Measurements from ENCODE around the gene TMEM63C.
A peak's percentile ranks its signal among the peaks of the same experiment; 100 is the strongest.
"Not testable (repeated sequence)": the region's sequence is repeated elsewhere in the genome, so short reads cannot be mapped to it uniquely, and the experiment has no call there.

TMEM63C gene

GRCh38 chr14:77260631-77261030 is 79.0 kb downstream of the TMEM63C start:
- peak; percentile 30 for DNase-seq

- no peak for DNase-seq
Measured at GRCh38 chr14:77264466-77265186, 83.0 kb downstream of the TMEM63C start.

DNA sequence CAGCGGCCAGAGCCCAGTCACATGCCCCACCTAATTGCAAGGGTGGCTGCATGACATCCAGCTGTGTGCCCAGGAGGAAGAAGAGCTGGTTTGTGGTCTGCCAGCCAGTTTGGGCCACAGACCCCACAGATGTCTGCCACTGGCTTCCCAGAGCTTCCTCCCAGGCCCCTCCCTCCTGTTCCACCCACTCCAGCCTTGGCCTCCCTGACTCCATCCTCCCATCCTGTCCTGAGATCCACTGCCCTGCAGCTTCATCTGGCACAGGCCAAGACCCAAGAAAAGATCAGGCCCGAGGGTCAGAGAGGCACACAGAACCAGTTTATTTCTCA is 83.6 kb downstream of the TMEM63C start:
- DNase-seq: no peak

GRCh38 chr14:77265561-77266335 is 84.2 kb downstream of the TMEM63C start:
- no peak for DNase-seq

- no peak for DNase-seq
Measured at GRCh38 chr14:77266336-77266735, 84.7 kb downstream of the TMEM63C start.

DNA sequence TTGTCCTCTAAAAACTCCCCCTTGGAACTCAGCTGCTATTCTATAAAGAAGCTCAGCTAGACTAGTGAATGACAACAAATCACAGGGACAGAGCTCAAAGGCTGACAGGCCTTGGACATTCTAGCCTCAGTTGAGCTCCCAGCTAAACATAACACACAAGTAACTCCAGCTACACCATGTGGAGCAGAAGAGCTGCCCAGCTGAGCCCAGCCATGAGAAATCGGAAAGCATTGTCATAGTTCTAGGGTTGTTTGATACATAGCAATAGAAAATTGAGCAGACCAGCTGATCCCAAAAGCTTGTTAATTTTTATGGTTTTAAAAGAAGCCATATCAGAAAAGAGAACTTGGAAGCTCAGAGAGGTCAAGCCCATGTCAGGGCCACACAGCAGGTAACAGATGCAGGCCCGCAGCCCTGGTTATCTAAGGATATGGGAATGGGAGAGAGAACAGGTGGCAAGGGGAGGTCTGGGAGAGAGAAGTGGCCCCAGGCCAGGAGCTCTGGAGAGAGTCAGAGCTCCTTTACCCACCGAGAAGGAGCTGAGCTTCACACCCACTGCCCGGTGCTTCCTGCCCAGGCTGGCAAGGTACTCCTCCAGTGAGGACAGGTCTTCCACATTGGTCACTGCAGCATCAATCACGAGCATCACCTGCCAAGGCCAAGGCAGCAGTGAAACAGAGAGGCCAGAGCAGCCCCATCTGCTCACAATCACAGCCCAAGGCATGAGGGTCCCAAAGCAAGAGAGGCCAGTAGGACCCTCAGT is 86.5 kb downstream of the TMEM63C start:
- no peak for DNase-seq

- no peak for DNase-seq
Measured at GRCh38 chr14:77268989-77269600, 87.5 kb downstream of the TMEM63C start.

DNA sequence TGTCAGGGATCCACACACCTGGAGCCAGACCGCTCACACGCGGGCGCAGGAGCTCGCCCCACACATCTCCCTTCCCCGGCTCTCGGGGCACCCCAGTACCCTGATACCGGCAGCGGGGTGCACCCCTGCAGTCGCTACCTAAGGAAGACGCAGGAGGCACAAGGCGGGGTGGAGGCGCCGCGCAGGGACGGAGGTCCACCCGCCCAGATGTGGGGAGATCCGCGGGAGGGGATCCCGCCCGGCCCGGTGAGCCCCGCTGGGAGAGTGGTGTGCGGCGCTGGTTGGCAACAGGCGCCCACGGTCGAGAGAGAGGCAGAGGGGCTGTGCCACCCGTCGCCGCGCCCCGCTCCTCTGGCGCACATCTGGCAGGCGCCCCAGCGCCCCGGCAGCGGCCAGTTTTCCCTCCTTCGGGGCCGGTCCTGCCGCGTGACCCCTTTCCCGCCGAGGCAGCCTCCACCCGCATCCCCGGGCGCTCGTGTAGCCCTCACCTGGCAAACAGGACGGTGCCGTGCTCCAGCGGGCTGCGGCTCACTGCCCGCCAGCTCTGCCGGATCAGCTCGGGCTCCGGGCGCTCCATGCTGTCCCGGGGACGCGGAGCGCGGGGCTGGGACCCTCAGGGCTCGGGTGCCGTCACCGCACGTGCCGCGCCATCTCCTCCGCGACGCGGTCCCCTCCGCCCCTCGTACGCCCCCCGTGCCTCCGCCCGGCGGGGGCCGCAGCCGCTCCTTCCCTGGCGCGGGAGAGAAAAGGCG is 88.9 kb downstream of the TMEM63C start:
- DNase-seq: no peak

GRCh38 chr14:77271113-77271710 is 89.6 kb downstream of the TMEM63C start, which contains the start of gene NGB:
Gene NGB (minus strand): TSS chr14:77271206. CDS start chr14:77270937, 269 bp downstream.
- DNase-seq: no peak

DNA sequence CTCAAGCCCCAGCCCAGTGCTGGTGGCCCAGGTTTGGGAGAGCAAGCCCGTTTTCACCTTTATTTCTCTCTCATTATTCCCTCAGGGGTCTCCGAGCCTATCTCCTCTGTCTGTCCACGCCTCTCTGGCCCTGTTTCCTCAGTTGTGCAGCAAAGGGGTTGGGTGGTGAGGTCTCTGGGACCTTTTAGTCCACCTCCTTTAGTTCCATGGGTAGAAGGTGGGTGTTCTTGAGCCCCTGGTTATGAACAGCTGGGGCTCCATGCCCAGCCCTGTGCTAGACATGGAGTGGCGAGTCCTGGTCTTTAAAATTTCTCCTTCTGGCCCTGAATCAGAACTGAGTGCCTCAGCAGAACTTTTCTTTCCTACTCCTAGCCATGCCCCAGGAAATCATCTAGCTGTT is 90.7 kb downstream of the TMEM63C start:
- no peak for DNase-seq

DNA sequence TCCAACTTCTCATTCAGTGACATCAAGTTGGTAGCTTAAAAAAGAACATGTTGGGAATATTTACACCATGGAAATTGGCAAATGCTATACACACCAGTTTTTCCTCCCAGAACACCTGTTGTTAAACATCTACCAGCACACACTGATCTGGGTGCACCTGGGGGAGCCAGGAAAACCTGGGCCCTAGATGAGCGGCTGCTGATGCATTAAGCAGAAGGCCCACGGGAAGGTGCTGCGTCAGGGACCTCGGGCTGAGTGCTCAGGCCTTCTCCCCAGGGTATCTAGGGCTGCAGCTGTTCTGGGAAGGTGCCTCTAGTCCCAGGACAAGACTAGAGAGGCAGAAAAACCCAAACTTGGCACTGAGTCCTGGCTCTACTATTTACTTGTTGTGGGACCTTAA is 92.2 kb downstream of the TMEM63C start:
- no peak for DNase-seq

- DNase-seq: no peak
Measured at GRCh38 chr14:77275041-77275580, 93.5 kb downstream of the TMEM63C start.

DNA sequence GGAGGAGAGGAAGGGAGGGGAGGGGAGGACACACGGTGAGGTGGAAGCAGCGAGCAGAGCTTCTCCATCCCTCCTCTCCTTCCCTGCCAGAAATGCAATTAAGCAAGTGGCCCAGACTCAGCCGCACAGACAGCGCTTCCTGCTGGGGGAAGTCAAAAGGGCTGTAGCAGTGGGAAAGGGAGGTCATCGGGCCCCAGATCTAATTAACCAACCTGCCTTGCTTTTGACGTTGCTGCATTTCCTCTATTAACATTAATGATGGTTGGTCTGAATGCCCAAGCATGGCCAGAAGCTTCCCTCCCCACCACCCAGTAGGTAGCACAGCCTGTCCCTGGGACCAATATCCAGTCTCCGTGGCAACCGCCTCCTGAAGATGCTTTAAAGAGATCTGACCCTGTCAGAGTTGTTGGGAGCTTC is 94.0 kb downstream of the TMEM63C start:
- no peak for DNase-seq

DNA sequence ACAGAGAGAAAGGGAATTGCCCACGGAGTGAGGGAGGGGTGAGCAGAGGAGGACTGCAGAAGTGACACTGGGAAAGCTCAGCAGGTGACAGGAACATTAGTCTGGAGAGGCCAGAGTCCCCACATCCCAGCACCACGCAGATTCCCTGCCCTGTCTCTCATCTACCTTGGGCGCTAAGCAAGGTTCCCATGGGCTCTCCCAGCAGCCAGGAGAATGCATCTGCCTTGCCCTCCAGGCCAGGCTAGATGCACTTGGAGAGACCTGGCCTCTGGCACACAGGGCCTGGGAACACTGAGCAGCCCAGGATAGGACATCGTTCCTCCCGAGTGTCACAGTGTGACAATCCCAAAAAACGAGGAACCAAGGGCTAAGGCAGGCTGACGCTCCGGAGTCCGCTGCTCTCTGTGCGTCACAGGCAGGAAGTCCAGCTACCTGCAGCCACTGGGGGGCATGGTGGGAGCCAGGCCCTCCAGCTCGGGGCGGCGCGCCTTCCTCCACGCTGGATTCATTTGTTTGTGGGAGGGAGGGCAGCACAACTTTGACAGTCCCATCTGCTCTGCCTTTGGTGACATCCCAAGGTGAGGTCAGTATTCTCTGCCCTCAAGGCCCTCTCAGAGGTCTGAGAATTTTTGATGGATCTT is 94.8 kb downstream of the TMEM63C start:
- DNase-seq: no peak

- no peak for DNase-seq
Measured at GRCh38 chr14:77276959-77277358, 95.4 kb downstream of the TMEM63C start.

DNA sequence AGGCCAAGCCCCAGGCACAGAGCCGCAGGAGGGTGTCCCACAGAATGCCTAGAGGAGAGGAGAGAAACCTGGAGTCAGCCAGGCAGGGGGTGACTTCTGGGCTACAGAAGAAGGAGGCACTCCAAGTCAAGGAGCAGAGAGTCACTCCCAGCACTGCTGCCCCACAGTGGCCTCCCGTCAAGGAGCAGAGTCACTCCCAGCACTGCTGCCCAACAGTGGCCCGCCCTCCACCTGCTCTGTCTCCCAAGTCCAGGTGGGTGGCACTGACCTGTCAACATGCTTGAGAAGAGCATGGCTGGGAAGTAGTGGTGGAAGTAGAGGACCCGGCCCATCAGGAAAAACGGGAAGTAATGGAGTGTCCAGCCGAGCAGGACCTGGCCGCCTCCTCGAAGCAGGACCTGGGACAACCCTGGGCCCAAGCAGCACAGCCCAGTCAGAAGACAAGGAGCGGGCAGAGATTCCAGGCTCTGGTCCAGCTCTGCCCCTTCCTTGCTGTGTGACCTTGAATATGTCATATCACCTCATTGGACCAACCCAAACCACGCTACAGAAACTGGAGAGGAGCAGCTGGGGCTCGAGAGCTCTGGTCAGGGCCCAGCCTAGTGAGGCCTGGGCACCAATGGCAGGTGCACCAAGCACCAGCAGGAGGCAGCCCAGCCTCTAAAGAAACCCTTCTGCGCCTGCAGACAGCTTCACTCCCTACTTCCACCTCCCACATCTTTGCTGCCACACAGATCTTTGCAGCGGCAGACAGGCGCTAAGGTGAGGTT is 97.0 kb downstream of the TMEM63C start:
- DNase-seq: no peak

DNA sequence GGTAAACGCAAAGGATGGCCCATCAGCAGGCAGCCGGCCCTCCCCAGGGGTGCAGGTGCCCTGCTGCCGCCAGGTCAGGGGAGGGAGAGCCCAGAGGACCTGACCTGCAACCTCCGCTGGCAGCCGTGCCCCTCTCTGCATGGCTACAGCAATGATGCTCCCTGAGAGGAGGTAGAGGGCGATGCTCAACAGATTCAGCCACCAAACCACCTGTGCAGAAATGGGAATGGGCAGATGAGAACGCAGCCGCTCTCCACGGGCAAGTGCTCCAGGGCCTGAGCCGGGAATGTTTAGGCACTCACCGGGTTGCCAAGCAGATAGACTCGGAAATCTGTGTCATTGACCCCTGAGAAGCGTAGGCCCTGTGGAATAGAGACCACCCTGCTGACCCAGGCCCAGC is 98.1 kb downstream of the TMEM63C start:
- DNase-seq: no peak

GRCh38 chr14:77280921-77281320 is 99.3 kb downstream of the TMEM63C start:
- not testable (repeated sequence) for DNase-seq

- no peak for DNase-seq
Measured at GRCh38 chr14:77281852-77282410, 100.3 kb downstream of the TMEM63C start.

DNA sequence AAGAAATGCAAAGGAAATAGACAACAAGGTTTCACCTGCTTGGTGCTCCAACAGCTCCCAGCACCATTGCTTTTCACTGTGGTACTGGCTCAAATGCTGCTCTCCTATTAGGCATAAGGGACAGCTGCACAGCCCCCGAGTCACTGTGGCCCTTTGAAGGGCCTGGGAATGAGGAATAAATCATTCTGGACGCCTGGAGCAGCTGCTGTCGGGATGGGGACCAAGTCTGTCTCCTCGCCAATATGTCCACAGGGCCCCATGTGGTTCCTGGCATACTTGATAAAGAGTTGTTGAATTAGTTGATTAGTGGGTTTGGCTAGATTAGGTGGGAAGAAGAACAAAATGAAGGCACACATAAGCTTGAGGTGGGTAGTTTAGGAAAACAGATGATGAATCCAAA is 102.5 kb downstream of the TMEM63C start:
- no peak for DNase-seq

All from hematopoietic multipotent progenitor cell treated with erythropoietin and hydrocortisone succinate and interleukin-3 and kit ligand, for 6 days (in vitro differentiated cells).